Tibial nerve (tissue), 4 donors: ENCODE data around the gene CAP2. TPM values are rescaled to one million over a fixed set of nuclear protein-coding genes. Genes with fewer than 3 reads are reported as not detected.

Experiments used
- DNase-seq, 2 donors: peaks; one replicate each; pipeline ENCODE4 v3.0.0-alpha.2; 2019; ENCODE audit warnings: low spot score in 2 of 2
- H3K27ac ChIP-seq, 4 donors: fragments of 200-600 bp; sonication (generic) in 3 of 4; one replicate each; pipeline ENCODE4 v1.5.1; 2017 to 2019; ENCODE audit warnings: mild to moderate bottlenecking in 1 of 4
- H3K27me3 ChIP-seq, 2 donors: fragments of 200-600 bp; sonication (generic) in 1 of 2; one replicate each; pipeline versions ENCODE4 v1.5.1 to v1.6.0; 2017 to 2019
- H3K36me3 ChIP-seq, 3 donors: fragments of 200-600 bp; sonication (generic); one replicate each; pipeline ENCODE4 v1.5.1; 2018 to 2019
- H3K4me1 ChIP-seq, 4 donors: fragments of 200-600 bp; sonication (generic) in 3 of 4; one replicate each; pipeline ENCODE4 v1.5.1; 2017 to 2019
- H3K4me3 ChIP-seq, 4 donors: fragments of 200-600 bp; sonication (generic) in 3 of 4; one replicate each; pipeline ENCODE4 v1.5.1; 2017 to 2019; ENCODE audit warnings: mild to moderate bottlenecking in 1 of 4, moderate library complexity in 1 of 4
- H3K9me3 ChIP-seq, 4 donors: fragments of 200-600 bp; sonication (generic) in 3 of 4; one replicate each; pipeline ENCODE4 v1.5.1; 2017 to 2019
- EP300 ChIP-seq, 2 donors: sonication (generic); formaldehyde crosslinking; IDR thresholded peaks; one replicate each; pipeline ENCODE4 v1.6.1; 2017; ENCODE audit warnings: antibody characterized with exemption in 2 of 2, mild to moderate bottlenecking in 1 of 2
- POLR2A ChIP-seq, 2 donors: fragments of 450-650 bp; IDR thresholded peaks; one replicate each; pipeline ENCODE4 v1.6.1; 2017; ENCODE audit warnings: antibody characterized with exemption in 2 of 2, mild to moderate bottlenecking in 2 of 2, moderate library complexity in 2 of 2
- WGBS, 2 donors: methylation state at CpG; one replicate each; pipeline ENCODE4 v1.1.5; 2018; 5-methylcytosine and 5-hydroxymethylcytosine counted together
- small RNA-seq: library from RNA; depleted of rRNA; stranded (forward); fragments of <200 nt; gene quantifications from one replicate; pipeline ENCODE3, GENCODE V24; 2016
- total RNA-seq, 4 donors: library from RNA; depleted of rRNA; stranded (reverse); fragments of >200 nt; gene quantifications; one replicate each; pipeline ENCODE4 v1.1.0, GENCODE V29; 2016
- TF ChIP-seq, protein P1 (sequence below), 5 experiments: fragments of 200-600 bp in 3 of 5; fragments of 450-650 bp in 2 of 5; sonication (generic) in 3 of 5; IDR thresholded peaks; one replicate each; pipeline ENCODE4 v1.5.1; 2016 to 2019; ENCODE audit warnings: antibody characterized with exemption in 5 of 5, mild to moderate bottlenecking in 3 of 5, moderate library complexity in 2 of 5

The CAP2 gene
- total RNA-seq, 4 donors from 2014 or later = 4.2 to 11.8 (median 4.8) TPM

DNA sequence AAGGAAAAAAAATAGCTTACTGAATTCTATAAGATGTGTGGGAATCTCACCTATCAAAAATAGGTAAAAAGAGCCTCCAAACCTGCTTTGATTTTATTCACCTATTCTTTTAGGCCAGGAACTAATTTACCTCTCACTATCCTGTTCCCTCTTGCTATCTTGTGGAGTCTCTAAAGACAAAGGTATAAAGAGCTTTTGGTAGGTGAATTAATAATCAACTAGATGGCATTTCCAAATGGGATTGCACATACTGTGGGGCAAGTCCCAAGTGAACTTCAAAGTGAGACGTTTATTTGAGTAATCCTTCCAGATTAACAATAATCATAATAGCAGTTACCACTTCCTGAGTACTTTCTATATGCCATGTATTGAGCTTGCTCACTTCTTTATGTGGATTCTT lies 209.5 kb downstream of the CAP2 start:
- Histone ChIP-seq H3K36me3 (peaks cover 0 to 47% (median 3%) of the 10 kb centered on the region in 3 donors), H3K27ac (no peak overlapping the region), H3K4me1 (peaks cover 0 to 28% (median 4%) of the 10 kb centered on the region in 4 donors), H3K9me3 (no peaks in the 10 kb centered on the region), H3K4me3 (no peak overlapping the region), H3K27me3 (no peaks in the 10 kb centered on the region)
- no peak for TF ChIP-seq POLR2A (IDR thresholded peaks at IDR 0.05)
- DNase-seq = no peak
- WGBS, 2 donors = 32 to 33% methylated on average over 1 of the region's 1 CpG

DNA sequence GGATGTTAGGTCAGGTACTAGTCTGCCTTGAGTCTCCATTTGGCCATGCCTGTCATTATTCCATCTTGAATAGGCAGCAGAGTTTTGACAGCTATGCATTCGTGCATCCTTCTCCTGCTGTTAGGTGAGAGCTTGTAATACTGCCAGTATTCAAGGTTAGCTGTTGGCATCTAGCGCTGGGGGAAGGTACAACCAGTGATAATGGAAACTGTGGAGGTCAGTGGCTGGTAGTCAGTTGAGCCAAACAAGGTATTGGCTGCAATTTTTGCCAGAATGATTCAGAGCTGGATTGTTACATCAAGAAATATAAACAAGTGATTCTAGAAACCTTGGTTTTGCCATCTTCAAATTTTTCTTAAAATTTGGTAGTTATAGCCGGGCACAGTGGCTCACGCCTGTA lies 213.2 kb downstream of the CAP2 start:
- TF ChIP-seq, protein P1, sequence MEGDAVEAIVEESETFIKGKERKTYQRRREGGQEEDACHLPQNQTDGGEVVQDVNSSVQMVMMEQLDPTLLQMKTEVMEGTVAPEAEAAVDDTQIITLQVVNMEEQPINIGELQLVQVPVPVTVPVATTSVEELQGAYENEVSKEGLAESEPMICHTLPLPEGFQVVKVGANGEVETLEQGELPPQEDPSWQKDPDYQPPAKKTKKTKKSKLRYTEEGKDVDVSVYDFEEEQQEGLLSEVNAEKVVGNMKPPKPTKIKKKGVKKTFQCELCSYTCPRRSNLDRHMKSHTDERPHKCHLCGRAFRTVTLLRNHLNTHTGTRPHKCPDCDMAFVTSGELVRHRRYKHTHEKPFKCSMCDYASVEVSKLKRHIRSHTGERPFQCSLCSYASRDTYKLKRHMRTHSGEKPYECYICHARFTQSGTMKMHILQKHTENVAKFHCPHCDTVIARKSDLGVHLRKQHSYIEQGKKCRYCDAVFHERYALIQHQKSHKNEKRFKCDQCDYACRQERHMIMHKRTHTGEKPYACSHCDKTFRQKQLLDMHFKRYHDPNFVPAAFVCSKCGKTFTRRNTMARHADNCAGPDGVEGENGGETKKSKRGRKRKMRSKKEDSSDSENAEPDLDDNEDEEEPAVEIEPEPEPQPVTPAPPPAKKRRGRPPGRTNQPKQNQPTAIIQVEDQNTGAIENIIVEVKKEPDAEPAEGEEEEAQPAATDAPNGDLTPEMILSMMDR (IDR thresholded peaks at IDR 0.05) = no peak
- TF ChIP-seq EP300 (IDR thresholded peaks at IDR 0.05) (no peak), POLR2A (IDR thresholded peaks at IDR 0.05) (no peak)
- no peaks in the 10 kb centered on the region for H3K9me3 ChIP-seq
- peaks cover 0 to 19% (median 4%) of the 10 kb centered on the region in 4 donors for H3K4me1 ChIP-seq
- no peak overlapping the region for H3K27ac ChIP-seq
- no peak overlapping the region for H3K4me3 ChIP-seq
- no peak for DNase-seq
- H3K36me3 ChIP-seq = peaks cover 0 to 59% (median 3%) of the 10 kb centered on the region in 3 donors
- 79 to 96% methylated on average over 4 of the region's 4 CpGs for WGBS, 2 donors
- H3K27me3 ChIP-seq = no peaks in the 10 kb centered on the region

Small RNAs within 50 kb of the gene (small RNA-seq; reads per million reads assigned to genes)
- gene SUMO2P13 = not detected

Other genes starting within 250 kb of the CAP2 start
- 1 to 10 TPM; 2.0 to 9.8 (median 3.8) TPM for gene RBM24, start 112.2 kb upstream of the CAP2 start, total RNA-seq
- 10 to 100 TPM; 35.6 to 47.6 (median 36.2) TPM for gene FAM8A1, start 206.7 kb downstream of the CAP2 start, total RNA-seq